ENCODE results near the gene INHA.

Gene INHA

GRCh38 chr2:219613461-219614070, 41.5 kb downstream of the INHA start:
- DNase-seq, result no peak

- no peak for DNase-seq
Observed at GRCh38 chr2:219614076-219614860, 42.2 kb downstream of the INHA start.

- DNase-seq, result no peak
Observed at GRCh38 chr2:219615036-219615435, 42.9 kb downstream of the INHA start.

GRCh38 chr2:219615894-219616293, 43.8 kb downstream of the INHA start:
- no peak for DNase-seq

GRCh38 chr2:219616550-219616949, 44.4 kb downstream of the INHA start:
- no peak for DNase-seq

- DNase-seq, result no peak
Observed at GRCh38 chr2:219618733-219619122, 46.6 kb downstream of the INHA start.

- DNase-seq, result no peak
Observed at GRCh38 chr2:219619235-219619634, 47.1 kb downstream of the INHA start.

GRCh38 chr2:219620546-219620945, 48.4 kb downstream of the INHA start:
- no peak for DNase-seq

GRCh38 chr2:219621935-219622334, 49.8 kb downstream of the INHA start:
- no peak for DNase-seq

- no peak for DNase-seq
Observed at GRCh38 chr2:219622472-219622871, 50.4 kb downstream of the INHA start.

- no peak for DNase-seq
Observed at GRCh38 chr2:219624565-219624964, 52.5 kb downstream of the INHA start.

- DNase-seq, result no peak
Observed at GRCh38 chr2:219625179-219625578, 53.1 kb downstream of the INHA start.
